NK-92 (cell line): Measurements from ENCODE around the gene NT5C2.
"Not testable (repeated sequence)": the region's sequence is repeated elsewhere in the genome, so short reads cannot be mapped to it uniquely, and the experiment has no call there.

ENCODE experiments used
- DNase-seq: peaks from one replicate; lab custom pipeline; 2025; ENCODE audit not compliant: unreplicated experiment; lab: John Stamatoyannopoulos, UW

NT5C2 gene

DNA sequence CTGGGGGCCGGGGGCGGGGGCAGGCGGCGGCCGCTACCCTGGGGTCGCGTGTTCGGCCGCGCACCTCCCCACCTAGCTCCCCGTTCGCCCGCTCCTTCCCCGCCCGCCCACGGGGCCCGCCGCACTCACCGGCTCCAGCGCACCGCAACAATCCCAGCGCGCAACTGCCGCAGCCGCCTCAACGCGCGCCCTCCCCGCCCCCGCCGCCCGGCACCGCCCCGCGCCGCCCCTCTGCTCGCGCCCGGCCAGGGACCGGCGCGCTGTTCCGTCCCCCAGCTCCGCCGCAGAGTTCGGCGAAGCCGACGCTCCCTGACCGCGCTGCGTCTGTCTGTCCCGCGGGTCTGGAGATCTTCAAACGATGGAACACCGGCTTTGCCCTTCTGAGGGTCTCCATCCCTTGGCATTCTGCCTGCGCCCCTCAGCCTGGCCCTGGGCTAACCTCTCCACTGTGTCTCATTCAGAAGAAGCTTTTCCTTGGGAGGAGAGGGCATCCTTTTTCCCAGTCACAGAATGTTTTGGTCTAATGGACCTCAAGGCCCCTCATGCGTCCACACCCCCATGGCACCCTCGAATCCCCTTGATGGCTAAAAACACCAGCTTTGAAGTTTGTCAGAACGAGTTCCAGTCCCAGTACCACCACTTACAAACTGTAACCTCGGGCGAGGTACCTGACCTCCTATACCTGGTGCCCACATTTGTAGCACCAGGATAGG lies at the start of gene NT5C2:
NT5C2 (minus strand) TSS at position 166 of the 713 bp plus-strand sequence. CDS start 18,314 bp downstream, outside the sequence.
- no peak for DNase-seq

DNA sequence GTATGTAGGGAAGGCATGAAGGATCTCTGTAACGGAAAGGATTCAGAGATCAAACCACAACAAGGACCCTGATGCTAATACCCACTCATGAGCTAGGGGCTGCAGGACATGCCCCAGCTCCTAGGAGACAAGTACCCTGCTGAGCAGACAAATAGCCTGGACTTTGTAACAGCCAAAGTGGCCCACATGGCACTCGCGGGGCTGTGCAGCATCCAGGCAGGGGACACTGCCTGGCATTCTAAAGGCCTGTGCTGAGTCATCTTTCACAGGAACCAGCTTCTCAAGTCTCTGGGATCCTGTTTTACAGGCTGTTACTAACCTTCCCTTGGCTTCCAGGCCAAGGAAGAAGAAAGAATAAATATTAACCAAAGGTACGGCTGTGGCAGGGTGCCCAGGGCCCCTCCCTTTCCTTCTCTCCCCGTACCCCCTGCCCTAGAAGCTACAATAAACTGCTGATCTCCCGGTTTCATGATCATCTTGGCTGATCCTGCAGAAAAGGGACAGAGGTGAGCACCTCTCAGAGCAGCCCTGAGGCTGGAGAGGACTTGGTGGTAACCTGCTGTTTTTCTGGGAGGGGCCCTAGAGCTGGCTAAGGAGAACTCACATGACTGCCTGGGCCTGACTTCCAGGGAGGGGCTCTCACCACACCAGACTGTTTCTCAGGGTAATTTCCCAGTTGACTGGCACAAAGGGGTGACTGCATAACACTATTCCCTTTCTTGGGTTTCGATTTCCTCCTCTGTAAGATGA lies 48.4 kb upstream of the NT5C2 start:
- DNase-seq, result no peak

DNA sequence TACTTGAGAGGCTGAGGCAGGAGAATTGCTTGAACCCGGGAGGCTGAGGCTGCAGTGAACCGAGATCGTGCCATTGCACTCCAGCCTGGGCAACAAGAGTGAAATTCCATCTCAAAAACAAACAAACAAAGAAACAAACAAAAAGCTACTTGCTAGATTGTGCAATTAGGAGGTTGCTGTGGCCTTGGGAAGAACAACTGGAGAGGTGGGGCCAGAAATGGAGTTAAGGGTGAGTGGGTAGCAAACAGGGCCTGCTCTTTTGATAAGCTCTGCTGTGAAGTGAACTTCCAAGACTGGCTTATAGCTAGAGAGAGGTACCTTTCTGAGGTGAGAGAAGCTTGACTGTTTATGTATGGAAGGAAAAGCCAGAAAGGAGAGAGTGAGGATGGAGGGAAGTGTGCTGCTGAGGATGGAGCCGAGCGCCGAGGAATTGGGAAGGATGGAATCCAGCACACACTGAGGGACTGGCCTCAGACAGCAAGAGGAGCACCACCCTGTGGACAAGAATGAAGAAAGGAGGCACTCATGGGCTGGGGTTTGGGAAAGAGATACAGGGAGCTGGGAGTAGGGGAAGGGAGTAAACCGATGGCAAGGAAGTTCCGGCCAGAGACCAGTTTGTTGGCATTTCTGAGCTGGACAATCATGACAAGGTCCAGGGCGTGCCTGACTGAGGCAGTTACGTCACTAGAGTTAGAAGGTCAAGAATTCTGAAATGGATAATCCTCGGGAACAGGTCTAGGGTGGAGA lies 45.6 kb upstream of the NT5C2 start:
- DNase-seq, result no peak

DNA sequence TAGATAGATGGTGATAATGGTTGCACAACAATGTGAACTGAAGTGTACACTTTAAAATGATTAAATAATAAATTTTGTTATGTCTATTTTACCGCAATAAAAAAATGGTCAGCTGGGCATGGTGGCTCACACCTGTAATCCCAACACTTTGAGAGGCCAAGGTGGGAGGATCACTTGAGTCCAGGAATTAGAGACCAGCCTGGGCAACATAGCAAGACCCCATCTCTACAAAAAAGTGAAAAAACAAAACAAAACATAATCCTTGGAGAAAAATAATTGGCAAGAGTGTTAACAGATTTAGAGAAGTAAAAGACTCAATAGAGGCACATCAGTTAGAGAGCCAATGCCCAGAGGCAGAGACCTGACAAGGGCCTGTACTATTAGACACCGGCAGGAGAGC lies 42.7 kb upstream of the NT5C2 start:
- DNase-seq, result no peak

DNA sequence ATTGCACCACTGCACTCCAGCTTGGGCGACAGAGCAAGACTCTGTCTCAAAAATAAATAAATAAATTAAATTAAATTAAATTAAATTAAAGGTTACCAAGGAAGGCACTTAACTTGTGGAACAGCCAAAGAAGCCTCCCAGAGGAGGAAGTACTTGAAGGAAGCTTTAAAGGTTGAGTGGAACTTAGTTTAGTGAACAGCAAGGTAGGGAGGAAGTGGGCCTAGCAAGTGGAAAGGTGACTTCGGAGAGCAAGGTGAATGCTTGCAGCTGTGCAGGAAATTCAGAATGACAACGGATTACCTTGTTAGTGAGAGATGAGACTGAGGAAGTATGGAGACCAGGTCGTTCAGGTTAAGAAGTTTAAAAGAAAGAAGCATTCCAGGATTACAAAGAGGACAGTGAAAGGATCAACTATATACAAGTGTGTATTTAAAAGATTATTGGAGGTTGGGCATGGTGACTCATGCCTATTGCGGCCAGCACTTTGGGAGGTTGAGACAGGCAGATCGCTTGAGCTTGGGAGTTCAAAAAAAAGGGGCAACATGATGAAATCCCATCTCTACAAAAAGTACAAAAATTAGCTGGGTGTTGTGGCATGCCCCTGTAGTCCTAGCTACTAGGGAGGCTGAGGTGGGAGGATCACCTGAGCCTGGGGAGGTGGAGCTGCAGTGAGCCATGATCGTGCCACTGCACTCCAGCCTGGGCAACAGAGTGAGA lies 39.9 kb upstream of the NT5C2 start:
- no peak for DNase-seq

DNA sequence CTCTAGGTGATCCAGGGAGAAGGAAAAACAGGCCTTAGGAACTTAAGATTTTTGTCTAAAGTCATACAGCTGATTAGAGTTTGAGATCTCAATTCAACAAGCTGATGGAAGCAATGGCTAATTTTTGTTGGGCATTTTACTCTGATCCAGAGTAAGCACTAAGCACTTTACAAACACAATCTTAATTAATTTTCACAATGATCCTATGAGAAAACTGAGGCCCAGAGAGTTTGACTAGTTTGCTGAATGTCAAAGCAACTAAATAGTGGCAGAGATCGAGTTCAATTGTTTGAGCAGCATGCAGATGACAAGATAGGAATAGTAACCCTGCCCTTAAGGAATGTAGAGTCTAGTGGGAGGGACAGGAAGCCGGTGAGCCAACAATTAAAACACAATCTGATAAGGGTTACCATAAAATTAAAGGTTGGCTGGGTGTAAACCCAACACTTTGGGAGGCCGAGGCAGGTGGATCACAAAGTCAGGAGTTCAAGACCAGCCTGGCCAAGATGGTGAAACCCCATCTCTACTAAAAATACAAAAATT lies 39.1 kb upstream of the NT5C2 start:
- no peak for DNase-seq

DNA sequence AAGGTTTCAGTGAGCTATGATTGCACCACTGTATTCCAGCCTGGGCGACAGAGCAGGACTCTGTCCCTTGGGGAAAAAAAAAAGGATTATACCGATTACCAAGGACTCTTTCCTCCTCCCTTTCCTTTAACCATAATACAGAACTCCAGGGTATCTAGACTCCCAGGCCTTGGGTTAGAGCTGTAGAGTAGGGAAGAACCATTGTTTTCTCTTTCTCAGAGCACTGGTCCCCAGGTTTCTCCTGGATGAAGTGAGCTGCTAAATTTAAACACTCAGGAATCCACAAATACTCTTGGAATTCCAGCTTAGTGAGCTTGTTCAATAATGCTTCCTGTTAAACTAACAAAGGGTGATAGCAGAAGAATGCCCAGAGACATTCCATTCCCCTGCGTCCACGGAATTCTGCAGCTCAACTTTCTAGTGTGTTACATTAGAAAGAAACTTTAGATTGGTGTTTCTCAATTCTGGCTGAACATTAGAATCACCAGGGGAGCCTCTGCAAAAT lies 38.0 kb upstream of the NT5C2 start:
- DNase-seq, result no peak

DNA sequence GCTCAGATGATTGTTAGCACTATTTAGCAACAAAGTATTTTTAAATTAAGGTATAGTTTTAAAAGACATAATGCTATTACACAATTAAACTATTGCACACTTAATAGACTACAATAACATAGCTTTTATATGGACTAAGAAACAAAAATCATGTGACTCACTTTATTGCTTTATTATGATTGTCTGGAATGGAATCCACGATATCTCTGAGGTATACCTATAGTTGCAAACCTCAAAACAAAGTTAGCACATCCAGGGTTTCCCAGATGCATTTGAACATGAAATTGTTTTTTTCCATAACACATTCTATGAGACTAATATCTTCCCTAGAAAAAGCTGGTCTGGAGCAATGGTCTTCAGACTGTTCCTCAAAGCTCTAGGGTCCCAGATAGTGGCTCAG lies 34.3 kb upstream of the NT5C2 start:
- DNase-seq, result no peak

DNA sequence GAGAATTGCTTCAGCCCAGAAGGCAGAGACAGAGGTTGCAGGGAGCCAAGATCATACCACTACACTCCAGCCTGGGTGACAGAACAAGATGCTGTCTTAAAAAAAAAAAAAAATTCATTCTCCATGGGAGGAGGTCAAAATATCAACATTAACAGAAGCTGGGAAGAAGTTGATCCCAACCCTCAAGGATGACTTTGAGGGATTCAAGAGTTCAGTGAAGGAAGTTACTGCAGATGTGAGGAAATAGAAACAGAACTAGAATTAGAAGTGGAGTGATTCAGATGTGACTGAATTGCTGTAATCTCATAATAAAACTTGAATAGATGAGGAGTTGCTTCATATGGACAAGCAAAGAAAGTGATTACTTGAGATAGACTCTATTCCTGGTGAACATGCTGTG lies 32.9 kb upstream of the NT5C2 start:
- no peak for DNase-seq

DNA sequence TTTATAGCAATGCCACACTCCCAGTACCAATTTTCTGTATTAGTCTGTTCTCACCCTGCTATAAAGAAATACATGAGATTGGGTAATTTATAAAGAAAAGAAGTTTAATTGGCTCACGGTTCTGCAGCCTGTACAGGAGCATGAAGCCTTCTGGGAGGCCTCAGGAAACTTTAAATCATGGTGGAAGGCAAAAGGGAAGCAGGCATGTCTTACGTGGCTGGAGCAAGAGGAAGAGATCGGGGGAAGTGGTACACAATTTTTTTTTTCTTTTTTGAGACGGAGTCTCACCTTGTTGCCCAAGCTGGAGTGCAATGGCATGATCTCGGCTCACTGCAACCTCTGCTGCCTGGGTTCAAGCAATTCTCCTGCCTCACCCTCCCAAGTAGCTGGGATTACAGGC lies 31.6 kb upstream of the NT5C2 start:
- not testable (repeated sequence) for DNase-seq

DNA sequence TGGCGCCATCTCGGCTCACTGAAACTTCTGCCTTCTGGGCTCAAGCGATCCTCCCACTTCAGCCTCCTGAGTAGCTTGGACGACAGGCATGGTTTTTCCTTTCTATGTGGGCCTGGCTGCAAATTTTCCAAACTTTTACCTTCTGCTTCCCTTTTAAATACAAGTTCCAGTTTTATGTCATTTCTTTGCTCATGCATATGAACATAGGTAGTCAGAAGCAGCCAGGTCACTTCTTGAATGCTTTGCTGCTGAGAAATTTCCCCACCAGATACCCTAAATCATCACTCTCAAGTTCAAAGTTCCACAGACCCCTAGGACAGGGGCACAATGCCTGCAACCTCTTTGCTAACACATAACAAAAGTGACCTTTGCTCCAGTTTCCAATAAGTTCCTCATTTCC lies 31.1 kb upstream of the NT5C2 start:
- no peak for DNase-seq

DNA sequence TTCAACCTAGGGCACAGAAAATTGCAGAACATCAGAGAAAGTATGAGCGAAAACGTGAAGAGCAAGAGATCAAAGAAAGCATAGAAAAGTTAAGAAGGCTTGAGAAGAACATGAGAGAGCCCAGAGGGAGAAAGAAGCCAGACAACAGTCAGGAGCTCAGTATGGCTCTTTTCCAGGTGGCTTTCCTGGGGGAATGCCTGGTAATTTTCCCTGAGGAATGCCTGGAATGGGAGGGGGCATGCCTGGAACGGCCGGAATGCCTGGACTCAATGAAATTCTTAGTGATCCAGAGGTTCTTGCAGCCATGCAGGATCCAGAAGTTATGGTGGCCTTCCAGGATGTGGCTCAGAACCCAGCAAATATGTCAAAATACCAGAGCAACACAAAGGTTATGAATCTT lies 23.3 kb upstream of the NT5C2 start:
- DNase-seq, result not testable (repeated sequence)

DNA sequence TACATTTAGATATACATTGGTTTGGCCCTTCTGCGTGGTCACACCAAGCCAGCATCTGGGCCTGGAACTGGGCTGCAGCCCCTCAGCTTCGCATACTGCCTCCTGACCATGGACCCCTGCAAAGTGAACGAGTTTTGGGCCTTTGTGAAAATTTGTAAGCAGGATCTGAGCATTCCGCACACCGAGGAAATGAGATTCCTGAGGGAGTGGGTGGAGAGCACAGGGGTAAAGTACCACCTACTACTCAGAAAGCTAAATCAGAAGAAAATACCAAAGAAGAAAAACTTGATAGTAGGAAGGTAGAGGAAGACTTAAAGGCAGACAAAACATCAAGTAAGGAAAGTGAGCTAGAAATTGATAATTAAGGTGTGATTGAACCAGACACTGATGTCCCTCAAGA lies 22.5 kb upstream of the NT5C2 start:
- DNase-seq, result no peak

DNA sequence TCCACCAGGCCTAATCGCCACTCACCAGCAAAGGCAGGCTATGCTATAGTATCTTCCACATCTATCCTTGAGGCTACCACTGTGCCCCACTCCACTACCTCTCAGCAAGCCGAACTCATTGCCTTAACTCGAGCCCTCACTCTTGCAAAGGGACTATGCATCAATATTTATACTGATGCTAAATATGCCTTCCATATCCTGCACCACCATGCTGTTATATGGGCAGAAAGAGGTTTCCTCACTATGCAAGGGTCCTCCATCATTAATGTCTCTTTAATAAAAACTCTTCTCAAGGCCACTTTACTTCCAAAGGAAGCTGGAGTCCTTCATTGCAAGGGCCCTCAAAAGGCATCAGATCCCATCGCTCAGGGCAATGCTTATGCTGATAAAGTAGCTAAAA lies 17.2 kb upstream of the NT5C2 start:
- not testable (repeated sequence) for DNase-seq

DNA sequence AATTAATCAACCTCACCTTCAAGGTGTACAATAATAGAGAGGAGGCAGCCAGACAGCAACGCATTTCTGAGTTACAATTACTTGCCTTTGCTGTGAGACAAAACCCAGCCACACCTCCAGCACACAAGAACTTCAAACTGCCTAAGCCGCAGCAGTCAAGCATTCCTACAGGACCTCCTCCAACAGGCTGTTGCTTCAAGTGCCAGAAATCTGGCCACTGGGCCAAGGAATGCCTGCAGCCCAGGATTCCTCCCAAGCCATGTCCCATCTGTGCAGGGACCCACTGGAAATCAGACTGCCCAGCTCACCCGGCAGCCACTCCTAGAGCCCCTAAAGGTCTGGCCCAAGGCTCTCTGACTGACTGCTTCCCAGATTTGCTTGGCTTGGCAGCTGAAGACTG lies 14.6 kb upstream of the NT5C2 start:
- not testable (repeated sequence) for DNase-seq

DNA sequence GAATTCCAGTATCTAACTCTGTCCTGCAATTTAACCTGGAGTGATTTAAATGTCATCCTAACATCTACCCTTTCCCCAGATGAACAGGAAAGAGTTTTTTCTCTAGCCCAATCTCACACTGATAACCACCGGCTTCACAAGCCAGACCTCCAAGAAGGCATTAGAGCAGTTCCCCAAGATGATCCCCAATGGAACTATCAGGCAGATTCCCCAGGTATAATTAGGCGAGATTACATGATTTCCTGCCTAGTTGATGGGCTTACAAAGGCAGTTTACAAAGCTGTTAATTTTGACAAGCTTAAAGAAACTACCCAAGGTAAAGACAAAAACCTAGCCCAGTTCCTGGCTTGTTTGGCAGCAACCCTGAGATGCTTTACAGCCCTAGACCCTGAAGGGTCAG lies 14.1 kb upstream of the NT5C2 start:
- no peak for DNase-seq

DNA sequence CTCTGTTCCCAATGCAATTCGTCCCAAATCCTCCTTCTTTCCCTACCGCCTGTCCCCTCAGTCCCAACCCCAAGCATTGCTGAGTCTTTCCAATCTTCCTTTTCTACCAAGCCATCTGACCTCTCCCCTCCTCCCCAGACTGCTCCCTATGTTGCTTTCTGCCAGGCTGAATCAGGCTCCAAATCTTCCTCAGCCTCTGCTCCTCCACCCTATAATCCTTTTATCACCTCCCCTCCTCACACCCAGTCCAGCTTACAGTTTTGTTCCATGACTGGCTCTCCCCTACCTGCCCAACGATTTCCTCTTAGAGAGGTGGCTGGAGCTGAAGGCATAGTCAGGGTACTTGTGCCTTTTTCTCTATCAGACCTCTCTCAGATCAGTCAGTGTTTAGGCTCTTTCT lies 13.6 kb upstream of the NT5C2 start:
- not testable (repeated sequence) for DNase-seq

DNA sequence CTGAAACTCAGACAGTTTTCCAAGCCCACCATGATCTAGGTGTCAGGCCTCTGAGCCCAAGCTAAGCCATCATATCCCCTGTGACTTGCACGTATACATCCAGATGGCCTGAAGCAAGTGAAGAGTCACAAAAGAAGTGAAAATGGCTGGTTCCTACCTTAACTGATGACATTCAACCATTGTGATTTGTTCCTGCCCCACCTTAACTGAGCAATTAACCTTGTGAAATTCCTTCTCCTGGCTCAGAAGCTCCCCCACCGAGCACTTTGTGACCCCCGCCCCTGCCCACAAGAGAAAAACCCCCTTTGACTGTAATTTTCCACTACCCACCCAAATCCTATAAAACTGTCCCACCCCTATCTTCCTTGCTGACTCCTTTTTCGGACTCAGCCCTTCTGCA lies 12.3 kb upstream of the NT5C2 start:
- DNase-seq, result not testable (repeated sequence)

DNA sequence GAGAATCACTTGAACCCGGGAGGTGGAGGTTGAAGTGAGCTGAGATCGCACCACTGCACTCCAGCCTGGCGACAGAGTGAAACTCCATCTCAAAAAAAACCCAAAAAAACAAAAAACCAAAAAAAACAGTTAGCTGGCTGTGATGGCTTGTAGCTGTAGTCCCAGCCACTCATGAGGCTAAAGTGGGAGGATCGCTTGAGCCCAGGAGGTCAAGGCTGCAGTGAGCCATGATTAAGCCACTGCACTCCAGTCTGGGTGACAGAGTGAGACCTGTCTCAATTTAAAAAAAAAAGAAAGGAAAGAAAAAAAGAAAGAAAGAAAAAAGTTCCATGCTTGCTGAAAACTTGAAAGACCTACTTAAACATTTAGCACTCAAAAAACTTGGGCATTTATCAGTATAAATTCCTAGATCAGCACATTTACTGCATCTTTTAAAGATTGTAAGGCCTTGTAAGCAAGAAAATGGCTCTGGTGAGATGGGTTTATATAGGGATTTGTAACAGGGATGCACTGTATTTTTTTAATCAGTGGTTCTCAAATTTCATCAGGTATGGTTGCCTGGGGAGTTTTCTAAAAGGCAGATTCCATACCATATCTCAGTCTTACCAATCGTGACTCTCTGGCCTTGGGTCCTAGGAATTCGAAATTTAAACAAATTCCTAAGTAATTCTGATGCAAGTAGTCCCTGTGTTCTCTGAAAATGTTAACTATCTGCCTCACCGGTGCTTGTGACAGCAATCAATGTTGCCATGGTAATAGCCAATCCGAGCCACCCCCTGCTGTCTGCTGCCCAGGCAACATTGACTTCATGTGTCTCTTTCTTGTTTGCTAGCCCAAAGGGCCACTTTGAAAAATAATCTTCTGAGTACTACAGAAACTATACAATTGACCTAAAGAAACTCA lies 11.5 kb upstream of the NT5C2 start:
- no peak for DNase-seq

DNA sequence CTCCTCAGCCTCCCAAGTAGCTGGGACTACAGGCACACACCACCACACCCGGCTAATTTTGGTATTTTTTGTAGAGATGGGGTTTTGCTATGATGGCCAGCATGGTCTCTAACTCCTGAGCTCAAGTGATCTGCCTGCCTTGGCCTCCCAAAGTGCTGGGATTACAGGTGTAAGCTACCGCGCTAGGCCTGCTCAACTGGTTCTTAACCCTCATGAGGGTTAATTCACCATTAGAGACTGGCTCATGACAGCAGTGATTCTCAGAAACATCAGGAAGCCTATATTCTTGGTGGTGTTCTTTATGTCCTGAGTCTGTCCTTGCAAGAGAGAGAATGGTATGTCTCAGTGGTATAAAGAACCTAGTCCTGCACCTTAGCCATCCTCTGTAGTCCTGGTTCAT lies 10.4 kb upstream of the NT5C2 start:
- no peak for DNase-seq
